Measurements from ENCODE around the gene CPNE4. TPM values are rescaled to one million over a fixed set of nuclear protein-coding genes. Genes with fewer than 3 reads are reported as not detected.

The CPNE4 gene
- total RNA-seq, 4 donors from 2014 or later, result 0.53 to 2.1 TPM; not detected in 2

- Histone ChIP-seq H3K27ac (no peak overlapping the region), H3K36me3 (no peaks in the 10 kb centered on the region), H3K9me3 (no peaks in the 10 kb centered on the region), H3K4me1 (no peaks in the 10 kb centered on the region), H3K4me3 (no peak overlapping the region), H3K27me3 (no peaks in the 10 kb centered on the region)
- DNase-seq, result no peak
- TF ChIP-seq POLR2A (IDR thresholded peaks at IDR 0.05) (no peak), CTCF (IDR thresholded peaks at IDR 0.05) (no peak)
Measured at GRCh38 chr3:131586277-131586676, 448.5 kb downstream of the CPNE4 start.

GRCh38 chr3:131582438-131582837, 452.4 kb downstream of the CPNE4 start:
- Histone ChIP-seq H3K36me3 (no peaks in the 10 kb centered on the region), H3K4me3 (no peak overlapping the region), H3K27ac (no peak overlapping the region), H3K27me3 (no peaks in the 10 kb centered on the region), H3K4me1 (no peaks in the 10 kb centered on the region), H3K9me3 (no peaks in the 10 kb centered on the region)
- TF ChIP-seq POLR2A (IDR thresholded peaks at IDR 0.05), result no peak
- TF ChIP-seq CTCF (IDR thresholded peaks at IDR 0.05), result no peak
- DNase-seq, result no peak

DNA sequence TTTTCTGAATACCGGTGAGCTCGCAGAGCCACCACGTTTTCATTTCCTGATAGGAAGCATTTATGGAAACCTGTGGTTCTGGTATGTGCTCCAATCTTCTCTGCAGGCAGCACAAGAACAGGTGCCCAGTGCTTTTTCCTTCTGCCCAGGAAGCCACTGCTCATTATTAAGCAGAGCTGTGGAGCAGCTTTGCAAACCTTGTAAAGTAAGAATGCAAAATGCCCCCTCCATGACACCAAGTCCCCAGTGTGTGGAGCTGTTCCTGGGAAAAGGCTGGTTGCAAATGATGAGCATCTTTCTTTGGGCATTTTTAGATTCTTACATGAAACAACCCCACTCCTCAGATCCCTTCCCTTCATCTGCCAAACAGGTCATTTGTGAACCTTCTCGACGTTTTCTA, 466.4 kb downstream of the CPNE4 start:
- no peak overlapping the region for H3K4me3 ChIP-seq
- no peak for DNase-seq
- H3K27ac ChIP-seq, result no peak overlapping the region
- no peaks in the 10 kb centered on the region for H3K36me3 ChIP-seq
- H3K27me3 ChIP-seq, result no peaks in the 10 kb centered on the region
- TF ChIP-seq POLR2A (IDR thresholded peaks at IDR 0.05) (no peak), CTCF (IDR thresholded peaks at IDR 0.05) (no peak)
- H3K9me3 ChIP-seq, result no peaks in the 10 kb centered on the region
- no peaks in the 10 kb centered on the region for H3K4me1 ChIP-seq

GRCh38 chr3:131564812-131565211, 470.0 kb downstream of the CPNE4 start:
- H3K9me3 ChIP-seq, result no peaks in the 10 kb centered on the region
- H3K27me3 ChIP-seq, result no peaks in the 10 kb centered on the region
- no peak for DNase-seq
- no peaks in the 10 kb centered on the region for H3K36me3 ChIP-seq
- no peak overlapping the region for H3K27ac ChIP-seq
- H3K4me3 ChIP-seq, result no peak overlapping the region
- no peak for TF ChIP-seq POLR2A (IDR thresholded peaks at IDR 0.05)
- no peaks in the 10 kb centered on the region for H3K4me1 ChIP-seq

GRCh38 chr3:131561511-131561910, 473.3 kb downstream of the CPNE4 start:
- H3K9me3 ChIP-seq, result no peaks in the 10 kb centered on the region
- no peak for DNase-seq
- no peak overlapping the region for H3K27ac ChIP-seq
- TF ChIP-seq CTCF (IDR thresholded peaks at IDR 0.05) (no peak), POLR2A (IDR thresholded peaks at IDR 0.05) (no peak)
- H3K36me3 ChIP-seq, result no peaks in the 10 kb centered on the region
- no peaks in the 10 kb centered on the region for H3K4me1 ChIP-seq
- H3K27me3 ChIP-seq, result no peaks in the 10 kb centered on the region
- no peak overlapping the region for H3K4me3 ChIP-seq

DNA sequence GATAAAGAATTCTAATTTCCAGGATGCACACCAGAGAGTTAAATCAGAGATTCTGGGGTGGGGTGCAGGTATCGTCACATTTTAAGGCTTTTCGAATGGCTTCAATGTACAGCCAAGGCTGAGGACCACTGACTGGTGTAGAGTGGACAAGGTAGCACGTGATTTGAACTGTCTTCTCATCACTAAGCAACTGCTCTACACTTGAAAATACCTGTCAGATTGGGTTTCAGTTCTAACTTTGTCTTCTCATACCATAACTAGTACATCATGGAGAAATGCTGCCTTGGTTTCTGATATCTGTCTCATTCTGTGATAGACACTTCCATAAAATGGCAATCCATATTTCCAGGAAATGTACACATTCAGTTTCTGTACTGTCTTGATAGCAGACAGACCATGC, 474.0 kb downstream of the CPNE4 start:
- no peaks in the 10 kb centered on the region for H3K27me3 ChIP-seq
- no peak for TF ChIP-seq CTCF (IDR thresholded peaks at IDR 0.05)
- no peak for TF ChIP-seq POLR2A (IDR thresholded peaks at IDR 0.05)
- H3K36me3 ChIP-seq, result no peaks in the 10 kb centered on the region
- H3K4me1 ChIP-seq, result no peaks in the 10 kb centered on the region
- DNase-seq, result no peak
- H3K9me3 ChIP-seq, result no peaks in the 10 kb centered on the region
- H3K27ac ChIP-seq, result no peak overlapping the region
- no peak overlapping the region for H3K4me3 ChIP-seq
